C4-2B (cell line): ENCODE measurements around the gene PTPN1.

Experiments used
- ZFX ChIP-seq: fragments of 450-650 bp; IDR thresholded peaks from 2 replicates; pipeline ENCODE4 v1.6.1; 2017
- TF ChIP-seq, protein P1 (sequence below): fragments of 450-650 bp; conservative IDR thresholded peaks from 2 replicates; pipeline ENCODE4 v1.5.1; 2017; ENCODE audit warnings: mild to moderate bottlenecking

DNA sequence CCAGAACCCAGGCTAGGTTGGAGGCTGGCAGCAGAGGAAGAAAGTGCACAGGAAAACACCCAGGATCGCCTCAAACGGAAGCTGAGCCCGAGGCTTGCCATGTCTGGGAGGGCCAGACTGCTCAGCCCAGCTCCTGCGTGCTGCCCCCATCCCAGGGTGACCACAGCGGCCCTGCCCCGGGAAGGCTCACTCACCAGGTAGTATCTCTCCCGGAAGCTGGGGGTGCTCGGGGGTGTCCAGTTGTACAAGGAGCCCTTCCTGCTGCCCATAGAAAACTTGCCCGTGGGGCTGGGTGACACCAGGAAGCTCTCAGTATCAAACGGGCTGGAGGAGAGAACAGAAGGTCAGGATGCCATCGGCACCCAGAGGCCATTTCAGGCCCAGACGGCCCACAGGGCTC, 94.3 kb downstream of the PTPN1 start:
- TF ChIP-seq, protein P1, sequence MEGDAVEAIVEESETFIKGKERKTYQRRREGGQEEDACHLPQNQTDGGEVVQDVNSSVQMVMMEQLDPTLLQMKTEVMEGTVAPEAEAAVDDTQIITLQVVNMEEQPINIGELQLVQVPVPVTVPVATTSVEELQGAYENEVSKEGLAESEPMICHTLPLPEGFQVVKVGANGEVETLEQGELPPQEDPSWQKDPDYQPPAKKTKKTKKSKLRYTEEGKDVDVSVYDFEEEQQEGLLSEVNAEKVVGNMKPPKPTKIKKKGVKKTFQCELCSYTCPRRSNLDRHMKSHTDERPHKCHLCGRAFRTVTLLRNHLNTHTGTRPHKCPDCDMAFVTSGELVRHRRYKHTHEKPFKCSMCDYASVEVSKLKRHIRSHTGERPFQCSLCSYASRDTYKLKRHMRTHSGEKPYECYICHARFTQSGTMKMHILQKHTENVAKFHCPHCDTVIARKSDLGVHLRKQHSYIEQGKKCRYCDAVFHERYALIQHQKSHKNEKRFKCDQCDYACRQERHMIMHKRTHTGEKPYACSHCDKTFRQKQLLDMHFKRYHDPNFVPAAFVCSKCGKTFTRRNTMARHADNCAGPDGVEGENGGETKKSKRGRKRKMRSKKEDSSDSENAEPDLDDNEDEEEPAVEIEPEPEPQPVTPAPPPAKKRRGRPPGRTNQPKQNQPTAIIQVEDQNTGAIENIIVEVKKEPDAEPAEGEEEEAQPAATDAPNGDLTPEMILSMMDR, result no peak
- TF ChIP-seq ZFX, result no peak
